GM12872 (cell line): ENCODE measurements around the gene PDS5A.

Experiments
- TF ChIP-seq, protein P1 (sequence below): IDR thresholded peaks from 3 replicates; pipeline ENCODE4 v1.5.1; 2011; ENCODE audit warnings: low read depth, mild to moderate bottlenecking, low read length, moderate library complexity; ENCODE audit not compliant: insufficient read depth

Gene PDS5A

GRCh38 chr4:39900966-39901365 is 76.7 kb downstream of the PDS5A start:
- TF ChIP-seq, protein P1, sequence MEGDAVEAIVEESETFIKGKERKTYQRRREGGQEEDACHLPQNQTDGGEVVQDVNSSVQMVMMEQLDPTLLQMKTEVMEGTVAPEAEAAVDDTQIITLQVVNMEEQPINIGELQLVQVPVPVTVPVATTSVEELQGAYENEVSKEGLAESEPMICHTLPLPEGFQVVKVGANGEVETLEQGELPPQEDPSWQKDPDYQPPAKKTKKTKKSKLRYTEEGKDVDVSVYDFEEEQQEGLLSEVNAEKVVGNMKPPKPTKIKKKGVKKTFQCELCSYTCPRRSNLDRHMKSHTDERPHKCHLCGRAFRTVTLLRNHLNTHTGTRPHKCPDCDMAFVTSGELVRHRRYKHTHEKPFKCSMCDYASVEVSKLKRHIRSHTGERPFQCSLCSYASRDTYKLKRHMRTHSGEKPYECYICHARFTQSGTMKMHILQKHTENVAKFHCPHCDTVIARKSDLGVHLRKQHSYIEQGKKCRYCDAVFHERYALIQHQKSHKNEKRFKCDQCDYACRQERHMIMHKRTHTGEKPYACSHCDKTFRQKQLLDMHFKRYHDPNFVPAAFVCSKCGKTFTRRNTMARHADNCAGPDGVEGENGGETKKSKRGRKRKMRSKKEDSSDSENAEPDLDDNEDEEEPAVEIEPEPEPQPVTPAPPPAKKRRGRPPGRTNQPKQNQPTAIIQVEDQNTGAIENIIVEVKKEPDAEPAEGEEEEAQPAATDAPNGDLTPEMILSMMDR, result no peak

GRCh38 chr4:39899291-39899690 is 78.4 kb downstream of the PDS5A start:
- TF ChIP-seq, protein P1, result no peak

DNA sequence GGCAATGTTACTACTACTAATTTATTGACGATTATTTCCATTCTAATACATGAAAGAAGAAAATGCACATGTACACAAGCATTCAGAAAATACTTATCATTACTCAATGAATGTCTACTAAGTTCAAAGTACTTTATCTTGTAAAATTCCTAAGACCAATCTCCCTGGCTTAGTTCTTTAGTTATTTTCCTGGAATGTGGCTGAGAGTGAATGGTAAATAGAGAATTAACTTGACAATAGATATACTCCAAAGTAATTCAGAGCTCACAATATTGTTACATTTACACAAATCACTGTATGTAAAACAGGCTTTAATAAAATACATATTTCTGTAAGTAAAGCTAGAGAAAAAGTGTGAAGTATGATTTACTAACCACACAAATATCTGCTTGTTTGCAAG is 79.7 kb downstream of the PDS5A start:
- TF ChIP-seq, protein P1, result no peak

GRCh38 chr4:39893693-39894072 is 84.0 kb downstream of the PDS5A start:
- TF ChIP-seq, protein P1, result no peak

DNA sequence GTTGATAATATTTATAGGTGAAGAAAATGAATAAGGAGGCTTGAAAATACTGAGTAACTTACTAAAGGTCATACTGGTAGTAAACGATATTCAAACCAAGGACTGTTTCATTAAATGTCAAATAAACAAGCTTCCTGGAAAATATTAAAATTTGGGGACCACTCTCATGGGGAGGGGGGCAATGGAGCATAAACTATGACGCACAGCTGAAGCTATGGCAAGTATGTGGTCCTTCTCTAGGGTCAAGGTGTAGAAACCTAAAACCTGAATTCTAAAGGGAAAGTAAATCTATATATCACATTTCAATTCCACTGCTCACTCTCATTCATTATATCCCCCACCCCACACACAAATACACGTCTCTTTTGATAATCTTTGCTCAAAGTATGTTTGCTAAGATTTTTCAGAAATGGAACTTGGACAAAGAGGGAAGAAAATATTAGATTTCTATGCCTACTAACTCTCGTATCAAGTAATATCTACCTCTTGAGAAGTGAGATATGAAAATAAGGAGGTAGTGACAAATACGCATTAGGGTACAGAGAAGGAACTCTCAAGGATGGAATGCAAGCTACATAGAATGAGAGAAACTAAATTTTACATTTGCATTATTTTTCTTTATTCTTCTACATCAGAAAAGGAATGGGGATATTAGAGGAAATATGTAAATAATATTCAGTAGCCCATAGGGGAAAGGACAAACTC is 84.6 kb downstream of the PDS5A start:
- TF ChIP-seq, protein P1, result no peak

- TF ChIP-seq, protein P1, result no peak
These were observed 88.5 kb downstream of the PDS5A start for GRCh38 chr4:39889226-39889625.

DNA sequence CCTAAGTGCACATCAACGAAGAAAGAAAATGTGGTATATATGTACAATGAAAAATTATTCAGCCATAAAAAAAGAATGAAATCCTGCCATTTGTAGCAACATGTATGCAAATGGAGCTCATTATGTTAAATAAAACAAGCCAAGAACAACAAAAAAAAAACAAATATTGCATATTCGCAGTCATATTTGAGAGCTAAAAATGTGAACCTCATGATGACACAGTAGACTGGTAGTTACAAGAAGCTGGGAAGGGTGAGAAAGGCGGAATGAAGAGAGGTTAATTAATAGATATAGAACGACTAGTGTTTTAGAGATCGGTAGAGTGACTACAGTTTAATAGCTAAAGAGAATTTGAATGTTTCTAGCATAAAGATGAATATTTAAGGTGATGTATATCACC is 89.2 kb downstream of the PDS5A start:
- TF ChIP-seq, protein P1, result no peak
